GM12865 (cell line): ENCODE data around the gene FUNDC2.

Experiments
- DNase-seq: peaks from one replicate; pipeline ENCODE4 v3.0.0; 2010; ENCODE audit warnings: low read depth
- H3K4me3 ChIP-seq: 2 replicates; pipeline ENCODE4 v1.5.1; 2011; ENCODE audit warnings: mild to moderate bottlenecking, low read depth, low read length, control low read depth
- CTCF ChIP-seq: IDR thresholded peaks from 2 replicates; pipeline ENCODE4 v1.5.1; 2011; ENCODE audit warnings: low read length, control low read depth, low read depth, inconsistent platforms; ENCODE audit not compliant: insufficient read depth; ENCODE audit errors: missing control alignments

The FUNDC2 gene

GRCh38 chrX:155026420-155026726 is 271 bp upstream of the FUNDC2 start:
- no peak for TF ChIP-seq CTCF
- DNase-seq = no peak
- peak overlapping the region; percentile 59 for H3K4me3 ChIP-seq

- TF ChIP-seq CTCF = no peak
- peak; percentile 40 for DNase-seq
- peak overlapping the region; percentile 89 for H3K4me3 ChIP-seq
These were observed 944 bp downstream of the FUNDC2 start for GRCh38 chrX:155027509-155028066.

GRCh38 chrX:155028129-155028528 is 1.5 kb downstream of the FUNDC2 start:
- no peak for TF ChIP-seq CTCF
- peak overlapping the region; percentile 89 for H3K4me3 ChIP-seq
- peak; percentile 40 for DNase-seq

GRCh38 chrX:155028877-155029291 is 2.2 kb downstream of the FUNDC2 start:
- peak; percentile 7 for DNase-seq
- peak overlapping the region; percentile 89 for H3K4me3 ChIP-seq

GRCh38 chrX:155031657-155032056 is 5.0 kb downstream of the FUNDC2 start:
- no peak for TF ChIP-seq CTCF
- no peak for DNase-seq
- no peak overlapping the region for H3K4me3 ChIP-seq

More at GRCh38 chrX:155028877-155029291, 2.2 kb downstream of the FUNDC2 start:
- TF ChIP-seq CTCF = no peak

- no peak for TF ChIP-seq CTCF
- DNase-seq = no peak
- H3K4me3 ChIP-seq = no peak overlapping the region
These were observed 9.0 kb downstream of the FUNDC2 start for GRCh38 chrX:155035688-155036087.

GRCh38 chrX:155046129-155046810 is 19.6 kb downstream of the FUNDC2 start:
- TF ChIP-seq CTCF = no peak
- no peak overlapping the region for H3K4me3 ChIP-seq
- DNase-seq = no peak
